GM12865 (cell line): ENCODE results near the gene PPP4R1.

ENCODE experiments used
- DNase-seq: peaks from one replicate; pipeline ENCODE4 v3.0.0; 2010; ENCODE audit warnings: low read depth
- H3K4me3 ChIP-seq: 2 replicates; pipeline ENCODE4 v1.5.1; 2011; ENCODE audit warnings: mild to moderate bottlenecking, low read depth, low read length, control low read depth
- TF ChIP-seq, protein P1 (sequence below): IDR thresholded peaks from 2 replicates; pipeline ENCODE4 v1.5.1; 2011; ENCODE audit warnings: low read length, control low read depth, low read depth, inconsistent platforms; ENCODE audit not compliant: insufficient read depth; ENCODE audit errors: missing control alignments

PPP4R1 gene

DNA sequence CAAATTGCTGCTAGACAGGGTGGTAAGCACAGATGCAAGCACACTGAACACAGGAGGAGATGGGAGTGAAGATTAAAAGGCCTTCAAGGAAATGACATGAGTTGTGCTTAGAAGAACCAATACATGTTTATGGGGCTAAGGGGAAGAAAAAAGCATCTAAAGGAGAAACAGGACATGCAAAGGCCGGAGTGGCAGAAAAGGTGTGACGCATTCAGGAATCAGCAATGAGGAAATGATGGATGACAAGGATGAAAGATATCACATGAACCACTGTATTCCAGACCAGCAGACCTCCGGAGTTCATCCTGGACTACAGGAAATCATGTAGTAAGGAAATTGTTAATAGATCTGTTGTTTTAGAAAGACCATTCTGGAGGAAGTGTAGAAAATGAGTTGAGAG is 42.8 kb downstream of the PPP4R1 start:
- TF ChIP-seq, protein P1, sequence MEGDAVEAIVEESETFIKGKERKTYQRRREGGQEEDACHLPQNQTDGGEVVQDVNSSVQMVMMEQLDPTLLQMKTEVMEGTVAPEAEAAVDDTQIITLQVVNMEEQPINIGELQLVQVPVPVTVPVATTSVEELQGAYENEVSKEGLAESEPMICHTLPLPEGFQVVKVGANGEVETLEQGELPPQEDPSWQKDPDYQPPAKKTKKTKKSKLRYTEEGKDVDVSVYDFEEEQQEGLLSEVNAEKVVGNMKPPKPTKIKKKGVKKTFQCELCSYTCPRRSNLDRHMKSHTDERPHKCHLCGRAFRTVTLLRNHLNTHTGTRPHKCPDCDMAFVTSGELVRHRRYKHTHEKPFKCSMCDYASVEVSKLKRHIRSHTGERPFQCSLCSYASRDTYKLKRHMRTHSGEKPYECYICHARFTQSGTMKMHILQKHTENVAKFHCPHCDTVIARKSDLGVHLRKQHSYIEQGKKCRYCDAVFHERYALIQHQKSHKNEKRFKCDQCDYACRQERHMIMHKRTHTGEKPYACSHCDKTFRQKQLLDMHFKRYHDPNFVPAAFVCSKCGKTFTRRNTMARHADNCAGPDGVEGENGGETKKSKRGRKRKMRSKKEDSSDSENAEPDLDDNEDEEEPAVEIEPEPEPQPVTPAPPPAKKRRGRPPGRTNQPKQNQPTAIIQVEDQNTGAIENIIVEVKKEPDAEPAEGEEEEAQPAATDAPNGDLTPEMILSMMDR = no peak
- no peak overlapping the region for H3K4me3 ChIP-seq
- no peak for DNase-seq

GRCh38 chr18:9570255-9570654 is 44.1 kb downstream of the PPP4R1 start:
- TF ChIP-seq, protein P1 = no peak
- DNase-seq = no peak
- no peak overlapping the region for H3K4me3 ChIP-seq

DNA sequence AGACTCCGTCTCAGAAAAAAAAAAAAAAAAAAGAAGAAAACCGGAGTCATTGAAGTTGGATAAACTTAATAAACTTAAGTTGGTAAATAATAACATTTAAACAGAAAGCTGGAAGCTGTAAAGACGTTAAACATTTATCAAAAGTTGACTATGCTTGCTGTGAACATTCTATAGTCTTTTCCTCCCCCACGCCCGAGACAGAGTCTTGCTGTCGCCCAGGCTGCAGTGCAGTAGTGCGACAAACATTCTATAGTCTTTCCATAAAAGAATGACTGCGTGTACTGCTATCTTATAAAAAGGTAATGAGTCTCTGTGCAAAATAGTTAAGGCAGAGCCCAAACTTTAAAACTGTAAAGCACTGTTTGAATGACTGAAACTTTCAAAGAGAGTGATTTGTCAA is 45.2 kb downstream of the PPP4R1 start:
- TF ChIP-seq, protein P1 = no peak
- no peak overlapping the region for H3K4me3 ChIP-seq
- DNase-seq = no peak

- TF ChIP-seq, protein P1 = no peak
- no peak overlapping the region for H3K4me3 ChIP-seq
- DNase-seq = no peak
These were observed 46.2 kb downstream of the PPP4R1 start for GRCh38 chr18:9568186-9568585.

DNA sequence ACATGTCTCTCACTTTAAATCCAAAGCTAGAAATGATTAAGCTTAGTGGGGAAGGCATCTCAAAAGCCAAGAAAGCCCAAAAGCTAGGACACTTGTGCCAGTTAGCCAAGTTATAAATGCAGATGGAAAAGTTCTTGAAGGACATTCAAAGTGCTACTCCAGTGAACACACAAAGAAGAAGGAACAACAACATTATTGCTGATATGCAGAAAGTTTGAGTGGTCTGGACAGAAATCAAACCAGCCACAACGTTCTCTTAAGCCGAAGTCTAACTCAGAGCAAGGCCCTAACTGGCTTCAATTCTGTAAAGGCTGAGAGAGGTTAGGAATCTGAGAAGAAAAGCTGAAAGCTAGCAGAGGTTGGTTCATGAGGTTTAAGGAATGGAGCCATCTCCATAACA is 49.0 kb downstream of the PPP4R1 start:
- no peak for DNase-seq
- TF ChIP-seq, protein P1 = no peak

GRCh38 chr18:9563331-9563730 is 51.0 kb downstream of the PPP4R1 start:
- DNase-seq = no peak
- TF ChIP-seq, protein P1 = no peak
- no peak overlapping the region for H3K4me3 ChIP-seq

More for the DNA sequence above, 49.0 kb downstream of the PPP4R1 start:
- no peak overlapping the region for H3K4me3 ChIP-seq

DNA sequence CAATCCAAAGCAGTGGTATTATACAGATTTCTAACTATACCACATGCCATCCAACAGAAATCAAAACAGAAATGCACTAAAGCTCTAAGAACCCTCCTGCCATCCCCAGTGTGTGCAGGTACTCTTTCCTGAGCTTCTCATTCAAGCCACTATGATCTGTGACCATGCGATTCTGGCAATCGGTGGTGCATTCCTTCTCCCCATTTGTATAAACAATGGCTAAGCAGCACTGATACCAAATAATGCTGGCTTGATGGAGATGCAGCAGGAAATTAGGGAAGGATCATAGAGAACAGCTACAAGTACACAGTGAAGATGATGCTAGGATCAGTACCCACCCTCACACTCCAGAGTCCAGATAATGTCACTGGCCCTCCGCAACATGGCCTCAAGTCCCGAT is 51.8 kb downstream of the PPP4R1 start:
- DNase-seq = no peak
- TF ChIP-seq, protein P1 = no peak
- H3K4me3 ChIP-seq = no peak overlapping the region
